ENCODE data around the gene FAF1.

Gene FAF1

DNA sequence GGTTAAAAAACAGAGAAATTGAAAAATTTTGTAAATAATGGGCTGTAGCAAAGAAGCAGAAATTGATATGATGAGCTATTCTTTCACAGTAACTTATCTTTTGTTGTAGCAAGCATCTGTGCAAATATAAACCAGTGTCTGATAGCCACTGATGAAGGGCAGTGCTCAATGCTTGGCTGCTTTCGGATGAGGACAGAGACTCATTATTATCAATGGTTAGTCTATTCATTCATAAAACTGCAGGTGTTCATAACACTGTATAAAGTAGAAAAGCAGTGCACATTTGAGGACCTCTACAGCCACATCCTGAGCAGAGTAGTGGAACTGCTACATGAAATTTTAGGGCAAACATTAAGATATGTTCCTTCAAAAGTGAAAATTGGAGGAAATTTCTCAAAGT, 107.2 kb downstream of the FAF1 start:
- DNase-seq (ENCODE audit: low read depth): no peak
- H3K4me3 ChIP-seq (ENCODE audit: low read depth, low read length): no peak overlapping the region
- TF ChIP-seq, protein P1, sequence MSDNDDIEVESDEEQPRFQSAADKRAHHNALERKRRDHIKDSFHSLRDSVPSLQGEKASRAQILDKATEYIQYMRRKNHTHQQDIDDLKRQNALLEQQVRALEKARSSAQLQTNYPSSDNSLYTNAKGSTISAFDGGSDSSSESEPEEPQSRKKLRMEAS (IDR thresholded peaks at IDR 0.05; ENCODE audit: low read depth, low read length): no peak
- no peak for TF ChIP-seq POLR2A (IDR thresholded peaks at IDR 0.05; ENCODE audit: extremely low read depth, insufficient read length)

DNA sequence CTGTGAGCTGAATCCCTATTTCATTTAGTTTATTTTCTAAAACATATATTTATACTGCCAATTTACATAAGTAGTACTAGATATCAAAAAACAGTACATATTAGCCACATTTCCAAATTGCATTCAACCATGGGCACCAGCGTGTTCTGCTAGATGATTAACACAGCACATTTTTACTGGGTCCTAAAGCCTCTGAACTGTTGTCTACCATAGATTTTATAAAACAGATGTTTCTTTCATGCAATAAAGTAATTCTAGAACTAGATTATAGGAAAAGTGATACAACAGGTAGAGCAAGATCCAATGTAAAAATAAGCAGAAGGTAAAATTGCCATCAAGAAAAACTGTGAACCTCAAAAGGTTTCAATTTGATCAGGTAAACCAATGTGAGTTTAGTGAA, 108.6 kb downstream of the FAF1 start:
- DNase-seq (ENCODE audit: low read depth): no peak
- no peak for TF ChIP-seq MYC (IDR thresholded peaks at IDR 0.05; ENCODE audit: low read depth, low read length)
- TF ChIP-seq, protein P1 (IDR thresholded peaks at IDR 0.05; ENCODE audit: low read depth, low read length): no peak
- no peak for TF ChIP-seq POLR2A (IDR thresholded peaks at IDR 0.05; ENCODE audit: extremely low read depth, insufficient read length)
- no peak for TF ChIP-seq CTCF (IDR thresholded peaks at IDR 0.05; ENCODE audit: low read depth, low read length)
- no peak overlapping the region for H3K4me3 ChIP-seq (ENCODE audit: low read depth, low read length)

DNA sequence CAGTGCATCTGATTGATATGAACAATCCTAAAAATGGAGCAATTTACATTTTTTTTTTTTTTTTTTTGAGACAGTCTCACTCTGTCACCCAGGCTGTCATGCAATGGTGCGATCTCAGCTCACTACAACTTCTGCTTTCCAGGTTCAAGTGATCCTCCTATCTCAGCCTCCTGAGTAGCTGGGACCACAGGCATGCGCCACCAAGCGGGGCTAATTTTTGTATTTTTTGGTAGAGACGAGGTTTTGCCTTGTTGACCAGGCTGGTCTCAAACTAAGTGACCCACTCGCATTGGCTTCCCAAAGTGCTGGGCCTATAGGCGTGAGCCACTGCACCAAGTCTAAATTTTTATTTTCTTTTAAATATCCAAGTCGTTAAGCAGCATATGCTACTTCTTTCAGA, 109.0 kb downstream of the FAF1 start:
- peak; percentile 26 for DNase-seq (ENCODE audit: low read depth)
- no peak overlapping the region for H3K4me3 ChIP-seq (ENCODE audit: low read depth, low read length)
- TF ChIP-seq, protein P1 (IDR thresholded peaks at IDR 0.05; ENCODE audit: low read depth, low read length): no peak
- TF ChIP-seq CTCF (IDR thresholded peaks at IDR 0.05; ENCODE audit: low read depth, low read length) (no peak), MYC (IDR thresholded peaks at IDR 0.05; ENCODE audit: low read depth, low read length) (no peak), POLR2A (IDR thresholded peaks at IDR 0.05; ENCODE audit: extremely low read depth, insufficient read length) (no peak)

GRCh38 chr1:50847303-50847702, 112.8 kb downstream of the FAF1 start:
- no peak for TF ChIP-seq CTCF (IDR thresholded peaks at IDR 0.05; ENCODE audit: low read depth, low read length)
- no peak for TF ChIP-seq MYC (IDR thresholded peaks at IDR 0.05; ENCODE audit: low read depth, low read length)
- TF ChIP-seq, protein P1 (IDR thresholded peaks at IDR 0.05; ENCODE audit: low read depth, low read length): no peak
- TF ChIP-seq POLR2A (IDR thresholded peaks at IDR 0.05; ENCODE audit: extremely low read depth, insufficient read length): no peak
- DNase-seq (ENCODE audit: low read depth): no peak
- no peak overlapping the region for H3K4me3 ChIP-seq (ENCODE audit: low read depth, low read length)

GRCh38 chr1:50846224-50846839, 113.7 kb downstream of the FAF1 start:
- TF ChIP-seq POLR2A (IDR thresholded peaks at IDR 0.05; ENCODE audit: extremely low read depth, insufficient read length) (no peak), CTCF (IDR thresholded peaks at IDR 0.05; ENCODE audit: low read depth, low read length) (no peak), MYC (IDR thresholded peaks at IDR 0.05; ENCODE audit: low read depth, low read length) (no peak)
- TF ChIP-seq, protein P1 (IDR thresholded peaks at IDR 0.05; ENCODE audit: low read depth, low read length): no peak
- H3K4me3 ChIP-seq (ENCODE audit: low read depth, low read length): no peak overlapping the region
- peak; percentile 16 for DNase-seq (ENCODE audit: low read depth)

- TF ChIP-seq, protein P1 (IDR thresholded peaks at IDR 0.05; ENCODE audit: low read depth, low read length): no peak
- TF ChIP-seq MYC (IDR thresholded peaks at IDR 0.05; ENCODE audit: low read depth, low read length) (no peak), CTCF (IDR thresholded peaks at IDR 0.05; ENCODE audit: low read depth, low read length) (no peak), POLR2A (IDR thresholded peaks at IDR 0.05; ENCODE audit: extremely low read depth, insufficient read length) (no peak)
- no peak for DNase-seq (ENCODE audit: low read depth)
- no peak overlapping the region for H3K4me3 ChIP-seq (ENCODE audit: low read depth, low read length)
Observed at GRCh38 chr1:50841791-50842387, 118.2 kb downstream of the FAF1 start.
